RWPE2 (cell line): ENCODE measurements around the gene SP3.

Experiments used
- ATAC-seq: fragments of 200-7000 bp; cut with Tn5 transposase; 3 replicates; pipeline ENCODE4 v1.9.1; 2021; ENCODE audit warnings: low read depth
- DNase-seq: peaks from one replicate; pipeline ENCODE4 v3.0.0-alpha.2; 2020; ENCODE audit warnings: low spot score
- H3K27ac ChIP-seq: fragments of 450-650 bp; 2 replicates; pipeline ENCODE4 v1.5.1; 2017; ENCODE audit warnings: mild to moderate bottlenecking; ENCODE audit not compliant: poor library complexity, severe bottlenecking
- H3K27me3 ChIP-seq: fragments of 250-450 bp; sonication (Bioruptor Pico); 2 replicates; pipeline ENCODE4 v1.5.1; 2021; ENCODE audit warnings: mild to moderate bottlenecking, moderate library complexity; ENCODE audit not compliant: insufficient read depth, poor library complexity, severe bottlenecking
- H3K36me3 ChIP-seq: fragments of 250-450 bp; sonication (Bioruptor Pico); 2 replicates; pipeline ENCODE4 v1.5.1; 2020; ENCODE audit warnings: low read depth, mild to moderate bottlenecking, moderate library complexity
- H3K4me1 ChIP-seq: fragments of 250-450 bp; sonication (Bioruptor Pico); 2 replicates; pipeline ENCODE4 v1.5.1; 2021; ENCODE audit warnings: mild to moderate bottlenecking, moderate library complexity; ENCODE audit not compliant: insufficient read depth, poor library complexity, severe bottlenecking
- H3K4me3 ChIP-seq: fragments of 250-450 bp; sonication (Bioruptor Pico); 2 replicates; pipeline ENCODE4 v1.5.1; 2021; ENCODE audit warnings: mild to moderate bottlenecking, moderate library complexity; ENCODE audit not compliant: severe bottlenecking
- H3K9me3 ChIP-seq: fragments of 250-450 bp; sonication (Bioruptor Pico); 2 replicates; pipeline ENCODE4 v1.5.1; 2021; ENCODE audit warnings: mild to moderate bottlenecking, moderate library complexity; ENCODE audit not compliant: severe bottlenecking
- CTCF ChIP-seq: fragments of 450-650 bp; IDR thresholded peaks from one replicate; pipeline ENCODE4 v1.5.1; 2017; ENCODE audit warnings: mild to moderate bottlenecking, moderate library complexity; ENCODE audit not compliant: poor library complexity, severe bottlenecking

Gene SP3

DNA sequence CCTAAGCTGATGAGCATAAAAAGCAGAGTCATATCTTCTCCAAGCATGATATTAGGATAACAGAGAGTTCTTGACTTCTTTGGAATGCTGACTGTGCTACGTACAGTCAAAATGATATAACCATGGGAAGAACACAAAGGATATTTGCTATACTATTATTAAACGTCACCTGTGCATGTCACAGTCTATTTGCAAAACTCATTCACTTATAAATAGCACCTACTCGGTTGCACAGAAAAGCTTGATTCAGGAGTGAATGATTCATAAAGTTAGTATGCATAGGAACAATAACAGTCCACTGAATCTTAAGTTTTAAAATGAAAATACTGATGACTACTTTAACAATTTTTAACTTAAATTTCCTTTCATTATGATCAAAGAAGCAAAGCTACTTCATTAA, 83.3 kb downstream of the SP3 start:
- Histone ChIP-seq H3K9me3 (no peaks in the 10 kb centered on the region), H3K27ac (no peak overlapping the region), H3K27me3 (no peaks in the 10 kb centered on the region), H3K4me3 (no peak overlapping the region), H3K36me3 (no peaks in the 10 kb centered on the region), H3K4me1 (no peaks in the 10 kb centered on the region)
- no peak for TF ChIP-seq CTCF
- no peak for ATAC-seq
- no peak for DNase-seq

DNA sequence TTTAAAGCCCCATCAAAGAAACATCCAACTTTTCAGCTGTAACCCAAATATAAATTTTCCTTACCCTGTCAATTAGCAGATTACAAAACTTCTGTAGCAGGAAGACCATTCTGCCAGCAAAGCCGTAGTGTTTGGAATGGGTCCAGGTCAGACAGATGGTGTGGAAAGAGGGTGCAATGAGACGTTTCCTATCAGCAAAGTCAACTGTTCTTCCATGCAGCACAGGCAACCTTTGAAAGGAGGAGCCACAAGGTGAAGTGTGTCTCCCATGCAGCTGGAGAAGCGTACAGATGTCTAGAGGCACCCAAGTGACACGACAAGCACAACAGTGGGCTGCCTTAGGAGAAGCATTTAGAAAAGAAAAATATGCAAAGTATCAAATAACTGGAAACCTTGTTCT, 83.7 kb downstream of the SP3 start:
- H3K4me3 ChIP-seq, result no peak overlapping the region
- DNase-seq (no peak), ATAC-seq (no peak)
- no peaks in the 10 kb centered on the region for H3K36me3 ChIP-seq
- H3K27me3 ChIP-seq, result no peaks in the 10 kb centered on the region
- H3K9me3 ChIP-seq, result no peaks in the 10 kb centered on the region
- H3K27ac ChIP-seq, result no peak overlapping the region
- no peak for TF ChIP-seq CTCF
- no peaks in the 10 kb centered on the region for H3K4me1 ChIP-seq

DNA sequence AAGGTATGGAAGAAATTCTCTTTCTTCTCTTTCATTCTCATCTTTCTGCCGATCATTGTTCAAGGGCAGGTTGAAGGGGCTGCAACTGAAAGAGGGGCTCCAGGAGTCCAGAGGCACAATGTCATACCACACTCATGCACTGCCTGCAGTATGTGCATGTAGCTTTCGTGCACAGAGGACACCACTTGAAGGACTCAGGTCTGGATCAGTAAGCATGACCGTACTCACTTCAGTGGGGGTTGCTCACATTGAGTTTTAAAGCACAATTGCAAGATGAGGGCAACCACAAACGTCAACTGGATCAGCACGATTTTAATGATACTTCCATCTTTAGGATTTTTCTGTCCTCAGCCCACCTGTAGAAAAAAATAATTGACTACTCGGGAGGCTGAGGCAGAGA, 84.6 kb downstream of the SP3 start:
- Histone ChIP-seq H3K27me3 (no peaks in the 10 kb centered on the region), H3K9me3 (no peaks in the 10 kb centered on the region), H3K4me3 (no peak overlapping the region), H3K4me1 (no peaks in the 10 kb centered on the region), H3K27ac (no peak overlapping the region), H3K36me3 (no peaks in the 10 kb centered on the region)
- DNase-seq (no peak), ATAC-seq (no peak)
- TF ChIP-seq CTCF, result no peak

- DNase-seq (no peak), ATAC-seq (no peak)
- Histone ChIP-seq H3K4me3 (no peak overlapping the region), H3K27ac (no peak overlapping the region), H3K36me3 (no peaks in the 10 kb centered on the region), H3K27me3 (no peaks in the 10 kb centered on the region), H3K4me1 (peaks cover 4% of the 10 kb centered on the region), H3K9me3 (no peaks in the 10 kb centered on the region)
- no peak for TF ChIP-seq CTCF
Measured at GRCh38 chr2:173876833-173877413, 88.2 kb downstream of the SP3 start.

DNA sequence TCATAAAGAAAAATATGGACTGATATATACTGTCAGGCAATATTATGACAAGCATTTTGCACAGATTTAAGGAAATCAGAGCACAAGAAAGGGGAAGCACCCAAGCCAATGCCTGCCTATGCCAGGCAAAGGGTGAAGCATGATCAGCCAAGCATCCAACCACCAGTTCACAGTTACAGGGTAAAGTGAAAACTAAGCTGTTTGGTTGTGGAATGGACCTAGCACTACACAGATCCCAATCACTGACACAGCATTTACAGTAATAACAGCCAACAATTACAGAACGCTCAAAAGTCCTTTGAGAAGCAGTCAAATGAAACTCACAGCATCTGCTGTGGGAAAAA, 90.3 kb downstream of the SP3 start:
- TF ChIP-seq CTCF, result no peak
- Histone ChIP-seq H3K36me3 (no peaks in the 10 kb centered on the region), H3K9me3 (no peaks in the 10 kb centered on the region), H3K4me3 (no peak overlapping the region), H3K27ac (no peak overlapping the region), H3K4me1 (peaks cover 4% of the 10 kb centered on the region), H3K27me3 (no peaks in the 10 kb centered on the region)
- no peak for ATAC-seq
- DNase-seq, result no peak
